Skeletal muscle cell (primary cell): ENCODE results near the gene PHLPP2.
A peak's percentile ranks its signal among the peaks of the same experiment; 100 is the strongest.

Experiments
- DNase-seq: peaks from one replicate; pipeline ENCODE4 v3.0.0-alpha.2; 2010; ENCODE audit warnings: low read depth
- H3K4me3 ChIP-seq: 2 replicates; pipeline ENCODE4 v1.5.1; 2011; ENCODE audit warnings: low read depth, mild to moderate bottlenecking, control low read depth, low read length, moderate library complexity

Gene PHLPP2

GRCh38 chr16:71672803-71673581 lies 51.5 kb downstream of the PHLPP2 start:
- DNase-seq, result no peak
- H3K4me3 ChIP-seq, result no peak overlapping the region

- H3K4me3 ChIP-seq, result no peak overlapping the region
- no peak for DNase-seq
These were observed 52.4 kb downstream of the PHLPP2 start for GRCh38 chr16:71672125-71672524.

- H3K4me3 ChIP-seq, result no peak overlapping the region
- no peak for DNase-seq
These were observed 53.3 kb downstream of the PHLPP2 start for GRCh38 chr16:71671165-71671564.

- no peak for DNase-seq
- H3K4me3 ChIP-seq, result no peak overlapping the region
These were observed 54.0 kb downstream of the PHLPP2 start for GRCh38 chr16:71670537-71670936.

GRCh38 chr16:71669926-71670536 lies 54.5 kb downstream of the PHLPP2 start:
- DNase-seq, result no peak
- H3K4me3 ChIP-seq, result no peak overlapping the region

GRCh38 chr16:71666928-71667707 lies 57.4 kb downstream of the PHLPP2 start:
- no peak overlapping the region for H3K4me3 ChIP-seq
- no peak for DNase-seq

GRCh38 chr16:71666264-71666663 lies 58.2 kb downstream of the PHLPP2 start:
- no peak for DNase-seq
- H3K4me3 ChIP-seq, result no peak overlapping the region

- no peak overlapping the region for H3K4me3 ChIP-seq
- no peak for DNase-seq
These were observed 65.0 kb downstream of the PHLPP2 start for GRCh38 chr16:71659471-71659870.

- no peak for DNase-seq
- H3K4me3 ChIP-seq, result no peak overlapping the region
These were observed 65.7 kb downstream of the PHLPP2 start for GRCh38 chr16:71658771-71659170.

GRCh38 chr16:71649704-71650103 lies 74.8 kb downstream of the PHLPP2 start:
- H3K4me3 ChIP-seq, result no peak overlapping the region
- no peak for DNase-seq

GRCh38 chr16:71648921-71649320 lies 75.6 kb downstream of the PHLPP2 start:
- H3K4me3 ChIP-seq, result no peak overlapping the region
- DNase-seq, result no peak

- H3K4me3 ChIP-seq, result no peak overlapping the region
- no peak for DNase-seq
These were observed 76.3 kb downstream of the PHLPP2 start for GRCh38 chr16:71648162-71648561.

- no peak overlapping the region for H3K4me3 ChIP-seq
These were observed 77.1 kb downstream of the PHLPP2 start for GRCh38 chr16:71647391-71647790.

GRCh38 chr16:71645450-71645849 lies 79.1 kb downstream of the PHLPP2 start:
- DNase-seq, result peak; percentile 9
- H3K4me3 ChIP-seq, result no peak overlapping the region

More at GRCh38 chr16:71647391-71647790, 77.1 kb downstream of the PHLPP2 start:
- no peak for DNase-seq

GRCh38 chr16:71637398-71637797 lies 87.1 kb downstream of the PHLPP2 start:
- DNase-seq, result peak; percentile 82
- no peak overlapping the region for H3K4me3 ChIP-seq

GRCh38 chr16:71635632-71636031 lies 88.9 kb downstream of the PHLPP2 start:
- H3K4me3 ChIP-seq, result no peak overlapping the region
- no peak for DNase-seq

GRCh38 chr16:71631776-71632175 lies 92.7 kb downstream of the PHLPP2 start:
- no peak for DNase-seq
- no peak overlapping the region for H3K4me3 ChIP-seq

GRCh38 chr16:71630808-71631207 lies 93.7 kb downstream of the PHLPP2 start:
- H3K4me3 ChIP-seq, result no peak overlapping the region
- DNase-seq, result no peak

- no peak for DNase-seq
- no peak overlapping the region for H3K4me3 ChIP-seq
These were observed 95.1 kb downstream of the PHLPP2 start for GRCh38 chr16:71629278-71630016.

- DNase-seq, result peak; percentile 41
- H3K4me3 ChIP-seq, result no peak overlapping the region
These were observed 95.7 kb downstream of the PHLPP2 start for GRCh38 chr16:71628810-71629209.
